PC-3 (cell line): ENCODE measurements around the gene FBXO9. TPM values are rescaled to one million over a fixed set of nuclear protein-coding genes. Genes with fewer than 3 reads are reported as not detected.

Experiments
- ATAC-seq: fragments of 200-7000 bp; cut with Tn5 transposase; 2 replicates; pipeline ENCODE4 v1.9.1; 2020; ENCODE audit warnings: mild to moderate bottlenecking, moderate library complexity
- BruUV-seq: library from RNA; stranded (reverse); fragments of 400-500 nt; replicated peaks from 2 replicates; lab custom pipeline; 2021; lab: Mats Ljungman, UMichigan
- CTCF ChIA-PET: fragments of 300-600 bp; sonication (Branson Sonifier 250); formaldehyde crosslinking; loops from one replicate; lab custom pipeline; 2022; ENCODE audit warnings: antibody characterized with exemption; lab: Charles Lee
- POLR2A ChIA-PET: fragments of 300-600 bp; sonication (Branson Sonifier 250); formaldehyde crosslinking; loops from one replicate; lab custom pipeline; 2022; ENCODE audit warnings: antibody characterized with exemption; ENCODE audit not compliant: unreplicated experiment; lab: Charles Lee
- DNase-seq: peaks from one replicate; pipeline ENCODE4 v3.0.0-alpha.2; 2015
- H2AFZ ChIP-seq: fragments of 300-600 bp; sonication (generic); 2 replicates; pipeline ENCODE4 v1.6.0; 2016; ENCODE audit warnings: antibody characterized with exemption, low read length
- H3F3A ChIP-seq: fragments of 300-600 bp; sonication (generic); one replicate; pipeline ENCODE4 v1.6.0; 2017; ENCODE audit warnings: antibody characterized with exemption, low read length, control low read depth, mild to moderate bottlenecking; ENCODE audit not compliant: unreplicated experiment
- H3K27ac ChIP-seq: fragments of 300-600 bp; sonication (generic); 2 replicates; pipeline ENCODE4 v1.5.1; 2016; ENCODE audit warnings: mild to moderate bottlenecking, low read length
- H3K27me3 ChIP-seq: fragments of 300-600 bp; sonication (generic); 2 replicates; pipeline ENCODE4 v1.6.1; 2016; ENCODE audit warnings: low read length, mixed read lengths
- H3K36me3 ChIP-seq: fragments of 300-600 bp; sonication (generic); 2 replicates; pipeline ENCODE4 v1.6.1; 2016; ENCODE audit warnings: low read depth, mixed run types, low read length, mixed read lengths
- H3K4me1 ChIP-seq: fragments of 300-600 bp; sonication (generic); 2 replicates; pipeline ENCODE4 v1.5.1; 2016; ENCODE audit warnings: low read length; ENCODE audit not compliant: insufficient read depth
- H3K4me2 ChIP-seq: fragments of 300-600 bp; sonication (generic); 2 replicates; pipeline ENCODE4 v1.6.0; 2016; ENCODE audit warnings: low read length
- H3K4me3 ChIP-seq: fragments of 300-600 bp; sonication (generic); 2 replicates; pipeline ENCODE4 v1.5.1; 2016; ENCODE audit warnings: mild to moderate bottlenecking, low read length, mixed read lengths
- H3K79me2 ChIP-seq: fragments of 300-600 bp; sonication (generic); 2 replicates; pipeline ENCODE4 v1.6.1; 2017; ENCODE audit warnings: low read length, mixed read lengths
- H3K9ac ChIP-seq: fragments of 300-600 bp; sonication (generic); 2 replicates; pipeline ENCODE4 v1.6.0; 2016; ENCODE audit warnings: mild to moderate bottlenecking, low read length
- H3K9me2 ChIP-seq: fragments of 300-600 bp; sonication (generic); replicated peaks from 2 replicates; pipeline ENCODE4 v1.6.1; 2016; ENCODE audit warnings: mixed run types, low read length, mixed read lengths
- H3K9me3 ChIP-seq: fragments of 300-600 bp; sonication (generic); 2 replicates; pipeline ENCODE4 v1.6.1; 2016; ENCODE audit warnings: low read length, mixed read lengths
- H4K20me1 ChIP-seq: fragments of 300-600 bp; sonication (generic); 2 replicates; pipeline ENCODE4 v1.6.1; 2016; ENCODE audit warnings: low read length, mixed read lengths
- CTCF ChIP-seq: fragments of 300-600 bp; sonication (generic); conservative IDR thresholded peaks from 2 replicates; pipeline ENCODE4 v1.5.1; 2017; ENCODE audit warnings: antibody characterized with exemption, low read depth, mild to moderate bottlenecking, low read length
- EZH2 ChIP-seq: fragments of 300-600 bp; sonication (generic); IDR thresholded peaks from one replicate; pipeline ENCODE4 v1.6.1; 2017; ENCODE audit warnings: antibody characterized with exemption, mild to moderate bottlenecking, low read length; ENCODE audit not compliant: unreplicated experiment
- EZH2phosphoT487 ChIP-seq: fragments of 300-600 bp; sonication (generic); IDR thresholded peaks from 2 replicates; pipeline ENCODE4 v1.6.1; 2018; ENCODE audit warnings: mild to moderate bottlenecking, antibody characterized with exemption, low read length, borderline replicate concordance
- intact Hi-C: fragments of 100-400 bp; cut with micrococcal nuclease; formaldehyde crosslinking; loops from 2 replicates; pipeline ENCODE4 v1.9.0; 2023
- total RNA-seq: library from RNA; depleted of rRNA; stranded (reverse); fragments of >200 nt; gene quantifications from 2 replicates; pipeline ENCODE4 v1.2.3, GENCODE V29; 2014; rRNA removed

FBXO9 gene
- total RNA-seq, 1 experiment from 2014 or later: 54.6 TPM

DNA sequence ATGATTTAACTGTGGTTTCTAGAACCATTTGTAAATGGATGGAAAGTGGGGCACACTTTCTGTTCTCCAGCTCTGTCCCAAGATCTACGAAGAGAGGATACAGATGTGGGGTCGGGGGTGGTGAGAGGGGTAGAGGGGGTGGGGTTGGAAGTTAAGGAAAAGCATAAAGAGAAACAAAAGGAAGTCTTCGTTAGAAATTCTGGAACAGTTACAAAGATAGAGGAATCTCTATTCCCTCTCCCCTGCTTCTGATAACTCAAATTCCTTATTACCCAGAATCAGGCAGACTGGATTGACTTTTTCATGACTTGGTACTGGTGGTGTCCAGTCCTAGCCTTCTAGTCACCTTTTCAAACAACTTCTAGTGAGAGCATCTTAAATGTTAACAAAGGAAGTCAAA is 78.5 kb downstream of the FBXO9 start:
- H3K36me3 ChIP-seq: no peaks in the 10 kb centered on the region
- H3K79me2 ChIP-seq: no peaks in the 10 kb centered on the region
- no peak overlapping the region for H3K4me3 ChIP-seq
- POLR2A ChIA-PET: no interaction called here
- BruUV-seq: no TSS peak
- DNase-seq (no peak), ATAC-seq (no peak)
- no peaks in the 10 kb centered on the region for H3F3A ChIP-seq
- H3K9me3 ChIP-seq: no peaks in the 10 kb centered on the region
- no peaks in the 10 kb centered on the region for H3K4me1 ChIP-seq
- intact Hi-C loops: no loop called here
- H3K9ac ChIP-seq: no peak overlapping the region
- H2AFZ ChIP-seq: no peak overlapping the region
- no peak overlapping the region for H3K4me2 ChIP-seq
- H3K27me3 ChIP-seq: no peaks in the 10 kb centered on the region
- no peaks in the 10 kb centered on the region for H3K9me2 ChIP-seq
- TF ChIP-seq CTCF (no peak), EZH2phosphoT487 (no peak), EZH2 (no peak)
- no peak overlapping the region for H3K27ac ChIP-seq
- no peaks in the 10 kb centered on the region for H4K20me1 ChIP-seq
- CTCF ChIA-PET: no interaction called here

GRCh38 chr6:53144802-53145201 is 79.6 kb downstream of the FBXO9 start:
- H3F3A ChIP-seq: no peaks in the 10 kb centered on the region
- no peak overlapping the region for H3K4me3 ChIP-seq
- no peak for ATAC-seq
- no peaks in the 10 kb centered on the region for H4K20me1 ChIP-seq
- no peaks in the 10 kb centered on the region for H3K27me3 ChIP-seq
- H3K27ac ChIP-seq: no peak overlapping the region
- no peaks in the 10 kb centered on the region for H3K4me1 ChIP-seq
- no peaks in the 10 kb centered on the region for H3K9me2 ChIP-seq
- ChIA-PET POLR2A (no interaction called here), CTCF (no interaction called here)
- no TSS peak for BruUV-seq
- no peaks in the 10 kb centered on the region for H3K36me3 ChIP-seq
- no peak for TF ChIP-seq CTCF
- no peak for TF ChIP-seq EZH2phosphoT487
- TF ChIP-seq EZH2: no peak
- H3K9ac ChIP-seq: no peak overlapping the region
- H3K79me2 ChIP-seq: no peaks in the 10 kb centered on the region
- no peak for DNase-seq
- no peaks in the 10 kb centered on the region for H3K9me3 ChIP-seq
- no peak overlapping the region for H2AFZ ChIP-seq
- intact Hi-C loops: no loop called here
- H3K4me2 ChIP-seq: no peak overlapping the region

GRCh38 chr6:53148684-53149083 is 83.5 kb downstream of the FBXO9 start, which contains the start of gene GCM1:
TSS of gene GCM1 (minus strand) at chr6:53148841. CDS start at chr6:53145632, 3,209 bp downstream.
- intact Hi-C loops: no loop called here
- Histone ChIP-seq H3K36me3 (no peaks in the 10 kb centered on the region; the same call in 1 of the 2 replicates), H3K9me3 (no peaks in the 10 kb centered on the region), H3K9me2 (no peaks in the 10 kb centered on the region), H4K20me1 (no peaks in the 10 kb centered on the region), H3K27me3 (no peaks in the 10 kb centered on the region), H3K9ac (no peak within 1 kb of the TSS), H3K4me2 (no peak within 1 kb of the TSS), H3K27ac (no peak within 1 kb of the TSS), H3K4me3 (no peak within 1 kb of the TSS), H3K79me2 (no peaks in the 10 kb centered on the region), H3K4me1 (no peaks in the 10 kb centered on the region), H3F3A (no peaks in the 10 kb centered on the region), H2AFZ (no peak within 1 kb of the TSS)
- no peak for DNase-seq
- ChIA-PET POLR2A (no interaction called here), CTCF (no interaction called here)
- no peak for ATAC-seq
- TF ChIP-seq EZH2phosphoT487 (no peak), EZH2 (no peak), CTCF (no peak)
- BruUV-seq: no TSS peak

Other genes starting within 250 kb of the FBXO9 start
- gene GSTA5, start 224.6 kb upstream of the FBXO9 start, total RNA-seq: not detected in 2 replicates
- not detected in 2 replicates for gene GSTA3, start 155.7 kb upstream of the FBXO9 start, total RNA-seq
- 10.1 and 20.9 TPM in 2 replicates for gene GSTA4, start 70.1 kb upstream of the FBXO9 start, total RNA-seq
- 8.5 and 9.7 TPM in 2 replicates for gene CILK1, start 3.6 kb upstream of the FBXO9 start, total RNA-seq
- not detected in 2 replicates for gene GCM1, start 83.4 kb downstream of the FBXO9 start, total RNA-seq